A549 (cell line): ENCODE data around the gene SFI1.

Experiments used
- CHD2 ChIP-seq: fragments of 150-350 bp; IDR thresholded peaks from 2 replicates; pipeline ENCODE4 v1.6.1; 2014; ENCODE audit warnings: low read length; ENCODE audit not compliant: partially characterized antibody
- CTCF ChIP-seq: fragments of >200 bp; sonication (Bioruptor Twin); formaldehyde crosslinking; IDR thresholded peaks from 3 replicates; pipeline ENCODE4 v1.5.1; 2016
- HDAC2 ChIP-seq: fragments of 200-600 bp; sonication (generic); IDR thresholded peaks from 2 replicates; pipeline ENCODE4 v1.6.1; 2016
- HOXA7 ChIP-seq: fragments of 250-450 bp; sonication (Bioruptor Pico); IDR thresholded peaks from 2 replicates; pipeline ENCODE4 v1.5.0; 2020; ENCODE audit warnings: mild to moderate bottlenecking, moderate library complexity
- MAFK ChIP-seq: fragments of 450-650 bp; IDR thresholded peaks from 2 replicates; pipeline ENCODE4 v1.6.1; 2014; ENCODE audit not compliant: partially characterized antibody
- NR3C1 ChIP-seq: fragments of >200 bp; sonication (Bioruptor Twin); formaldehyde crosslinking; IDR thresholded peaks from 3 replicates; pipeline ENCODE4 v1.6.1; 2017
- POLR2A ChIP-seq: IDR thresholded peaks from 2 replicates; pipeline ENCODE4 v1.6.1; 2012; ENCODE audit warnings: mild to moderate bottlenecking, low read length
- RAD21 ChIP-seq, 2 experiments: fragments of >200 bp in 1 of 2; sonication (Bioruptor Twin) in 1 of 2; formaldehyde crosslinking in 1 of 2; IDR thresholded peaks in 1 of 2; conservative IDR thresholded peaks in 1 of 2; 2 replicates in 1 of 2; 3 replicates in 1 of 2; pipeline ENCODE4 v1.6.1; 2012 to 2018; ENCODE audit warnings: inconsistent platforms in 1 of 2
- REST ChIP-seq: fragments of 200-600 bp; sonication (generic); IDR thresholded peaks from 2 replicates; pipeline ENCODE4 v1.6.1; 2016; ENCODE audit warnings: antibody characterized with exemption, mild to moderate bottlenecking, moderate library complexity
- RFX5 ChIP-seq: fragments of 450-650 bp; IDR thresholded peaks from 2 replicates; pipeline ENCODE4 v1.7.1; 2014; ENCODE audit warnings: antibody characterized with exemption, mild to moderate bottlenecking, moderate library complexity
- RNF2 ChIP-seq: fragments of 200-600 bp; sonication (generic); IDR thresholded peaks from 2 replicates; pipeline ENCODE4 v1.6.1; 2016; ENCODE audit warnings: low read depth, mild to moderate bottlenecking, antibody characterized with exemption, moderate library complexity, borderline replicate concordance
- SMC3 ChIP-seq: fragments of >200 bp; sonication (Bioruptor Twin); formaldehyde crosslinking; IDR thresholded peaks from 3 replicates; pipeline ENCODE4 v1.6.1; 2018; ENCODE audit warnings: inconsistent platforms
- ZFP36 ChIP-seq: fragments of 450-650 bp; IDR thresholded peaks from 2 replicates; pipeline ENCODE4 v1.6.1; 2014; ENCODE audit warnings: borderline replicate concordance; ENCODE audit not compliant: partially characterized antibody

- TF ChIP-seq POLR2A (no peak), ZFP36 (no peak), NR3C1 (no peak), REST (no peak), CTCF (no peak), MAFK (no peak), RFX5 (no peak), HDAC2 (no peak), RNF2 (no peak), RAD21 (conservative IDR thresholded peaks at IDR 0.05 in 1 of 2, IDR thresholded peaks at IDR 0.05 in 1 of 2) (no peak), CHD2 (no peak), SMC3 (no peak), HOXA7 (CRISPR knock-in tag) (no peak)
Measured at GRCh38 chr22:31629741-31630184, 133.4 kb downstream of the SFI1 start.
